ENCODE measurements around the gene WRNIP1.

WRNIP1 gene

DNA sequence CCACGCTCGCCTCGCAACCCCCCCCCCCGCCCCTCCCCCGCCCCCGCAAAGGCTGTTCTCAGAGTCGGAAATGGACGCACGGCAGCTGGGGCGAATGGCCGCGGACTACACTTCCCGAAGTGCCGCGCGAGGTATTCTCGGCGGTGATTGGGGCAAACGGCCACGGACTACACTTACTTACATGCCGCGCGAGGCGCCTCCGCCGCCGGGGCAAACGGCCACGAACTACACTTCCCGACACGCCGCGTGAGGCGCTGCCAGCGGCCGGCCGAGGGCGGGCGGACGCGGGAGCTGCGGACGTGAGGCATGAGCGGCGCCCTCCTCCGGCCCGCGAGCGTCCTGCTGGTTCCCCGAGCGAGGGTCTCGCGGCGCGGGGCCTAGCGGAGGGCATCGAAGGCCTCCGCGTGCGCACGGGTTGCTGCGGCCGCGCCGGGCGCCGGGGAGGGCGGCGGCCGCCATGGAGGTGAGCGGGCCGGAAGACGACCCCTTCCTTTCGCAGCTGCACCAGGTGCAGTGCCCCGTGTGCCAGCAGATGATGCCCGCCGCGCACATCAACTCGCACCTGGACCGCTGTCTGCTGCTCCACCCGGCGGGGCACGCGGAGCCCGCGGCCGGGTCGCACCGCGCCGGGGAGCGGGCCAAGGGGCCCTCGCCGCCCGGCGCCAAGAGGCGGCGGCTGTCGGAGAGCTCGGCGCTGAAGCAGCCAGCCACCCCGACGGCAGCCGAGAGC lies at the start of gene WRNIP1:
Gene WRNIP1 (plus strand): TSS at position 228 of the 730 bp plus-strand sequence. CDS start 230 bp downstream, at position 458.
- peak; percentile 100 for DNase-seq

DNA sequence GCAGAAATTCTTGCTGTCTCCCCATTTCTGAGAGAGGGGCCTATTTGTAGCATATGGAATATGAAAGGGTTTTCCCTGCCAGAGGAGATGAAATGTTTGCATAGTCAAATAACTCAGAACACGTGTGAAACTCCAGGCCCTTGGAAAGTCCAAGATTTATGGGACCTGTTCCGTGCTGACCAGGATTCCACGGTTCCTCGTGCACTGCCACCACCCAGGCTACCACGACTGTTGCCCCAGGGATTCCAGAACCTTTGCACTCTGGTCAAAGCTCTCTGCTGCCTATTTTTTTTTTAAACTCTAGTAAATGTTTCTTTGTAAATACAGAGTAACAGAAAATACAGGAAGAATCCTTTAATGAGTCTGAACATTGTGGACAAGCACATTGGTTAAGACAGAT lies 49.5 kb upstream of the WRNIP1 start:
- no peak for DNase-seq

DNA sequence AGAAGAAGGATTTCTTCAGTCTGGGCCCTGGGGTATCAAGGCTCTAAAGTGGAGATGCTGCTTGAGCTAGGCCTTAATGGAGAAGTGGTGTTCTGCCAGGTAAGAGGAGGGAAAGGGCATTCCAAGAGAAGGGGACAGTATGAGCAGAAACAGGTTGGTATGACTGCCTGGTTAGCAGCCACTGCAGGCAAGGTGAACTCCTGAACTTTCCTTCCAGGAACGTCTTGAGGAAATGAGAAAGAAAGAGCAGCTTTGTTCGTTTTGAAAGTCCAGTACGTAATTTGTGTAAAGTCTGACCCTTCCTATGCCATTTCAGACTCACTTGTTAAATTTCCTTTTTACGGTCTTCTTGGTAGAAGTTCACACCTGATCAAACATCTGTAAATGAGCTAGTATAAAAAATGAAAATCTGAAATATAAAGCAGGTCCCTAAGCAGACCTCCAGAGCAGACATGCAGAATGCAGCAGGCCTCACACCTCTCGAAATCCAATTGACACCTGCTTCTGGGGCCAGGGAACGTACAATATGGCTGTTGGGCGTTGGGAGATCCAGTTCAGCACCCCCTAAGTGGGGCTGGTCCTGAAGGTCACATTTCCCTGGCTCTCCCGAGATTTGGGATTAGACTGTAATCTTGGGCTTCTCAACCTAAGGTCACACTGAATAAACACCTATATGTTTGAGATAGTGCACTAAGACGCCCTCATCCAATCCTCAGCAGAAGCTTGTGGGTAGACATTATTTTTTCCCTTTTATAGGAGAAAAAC lies 48.1 kb upstream of the WRNIP1 start:
- no peak for DNase-seq

DNA sequence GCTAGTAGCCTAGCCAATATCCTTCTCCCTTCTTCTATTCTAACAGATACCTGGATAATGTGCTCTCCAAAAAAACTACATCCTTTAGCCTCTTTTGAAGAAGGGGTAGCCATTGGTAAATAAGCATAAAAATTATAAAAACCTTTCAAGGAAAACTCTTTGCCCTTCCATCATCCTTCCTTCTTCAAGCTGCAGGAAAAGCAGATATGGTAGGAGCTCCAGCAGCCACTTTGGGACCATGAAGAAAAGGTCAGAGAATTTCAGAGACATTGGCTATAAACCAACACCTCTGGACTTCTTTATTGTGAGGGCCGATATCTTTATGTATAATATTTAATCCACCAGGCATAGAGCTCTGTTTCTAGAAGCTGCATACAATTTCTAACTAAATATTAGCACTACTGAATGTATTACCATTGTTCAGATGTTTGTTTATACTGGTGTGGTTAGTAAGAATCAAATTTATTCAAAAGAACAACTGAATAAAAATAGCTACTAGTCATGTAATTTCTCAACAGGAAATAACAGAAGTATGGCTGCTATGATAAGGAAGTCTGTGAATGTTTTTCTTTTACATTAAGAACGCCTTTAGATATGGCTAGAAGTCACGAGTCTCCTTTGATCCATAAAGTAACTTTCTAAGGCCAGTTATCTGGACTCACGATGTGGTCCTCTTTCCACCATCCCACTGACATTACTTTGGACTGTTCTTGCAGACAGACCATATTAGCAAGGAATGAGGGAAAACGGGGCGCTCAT lies 46.7 kb upstream of the WRNIP1 start:
- no peak for DNase-seq

DNA sequence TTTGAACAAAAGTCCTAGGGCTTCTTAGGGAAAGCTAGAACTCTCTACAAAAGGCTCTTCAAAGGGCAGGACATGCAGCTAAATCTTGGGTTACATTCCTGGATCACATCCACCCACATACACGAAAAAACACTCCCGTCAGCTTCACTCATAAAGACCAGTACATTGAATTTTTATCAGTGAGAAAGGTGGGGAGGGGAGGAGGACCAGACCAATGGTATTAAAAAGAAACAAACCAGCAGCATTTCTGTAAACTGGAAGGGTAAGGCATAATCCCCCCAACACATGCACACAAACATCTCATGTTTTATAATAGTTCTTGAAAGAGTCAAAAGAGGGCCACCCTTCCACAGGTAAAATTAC lies 46.1 kb upstream of the WRNIP1 start:
- DNase-seq: no peak

DNA sequence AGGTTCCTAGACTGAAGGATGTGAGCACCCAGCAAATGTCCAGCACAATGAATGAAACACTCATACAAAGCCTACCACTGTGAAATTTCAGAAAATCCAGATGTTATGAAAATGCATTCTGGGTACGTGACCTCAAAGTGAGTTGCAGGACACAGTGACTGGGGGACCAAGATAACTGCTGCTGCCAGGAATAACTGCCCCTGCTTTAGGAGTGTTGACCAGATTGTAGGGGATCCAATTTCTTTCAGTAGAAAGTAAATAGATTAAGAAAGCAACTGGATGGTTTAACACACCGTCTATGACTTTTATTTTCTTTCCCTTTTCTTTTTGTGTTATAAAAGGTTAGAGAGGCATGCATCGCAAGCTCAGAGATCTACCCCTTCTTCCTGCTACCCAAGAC lies 44.0 kb upstream of the WRNIP1 start:
- DNase-seq: no peak

DNA sequence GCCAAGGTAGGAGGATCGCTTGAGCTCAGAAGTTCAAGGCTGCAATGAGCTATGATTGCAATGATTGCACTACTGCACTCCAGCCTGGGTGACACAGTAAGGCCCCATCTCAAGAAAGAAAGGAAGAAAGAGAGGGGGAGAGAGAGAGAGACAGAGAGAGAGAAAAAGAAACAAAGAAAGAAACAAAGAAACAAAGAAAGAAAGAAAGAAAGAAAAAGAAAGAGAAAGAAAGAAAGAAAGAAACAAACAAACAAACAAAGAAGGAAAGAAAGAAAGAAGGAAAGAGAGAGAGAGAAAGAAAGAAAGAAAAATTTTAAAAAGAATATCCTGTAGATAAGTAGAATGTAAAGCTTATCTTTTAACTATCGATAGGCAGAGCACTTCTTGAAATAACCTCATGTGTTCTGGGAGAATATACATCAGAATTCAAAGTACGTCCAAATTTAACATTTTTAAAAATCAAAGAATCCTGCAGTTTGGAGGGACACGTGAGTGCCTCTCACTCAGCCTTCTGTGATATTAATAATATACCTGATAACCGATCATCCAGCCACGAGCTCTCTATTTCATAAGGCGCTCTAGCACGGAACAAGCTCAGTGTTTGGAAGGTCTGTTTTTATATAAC lies 39.7 kb upstream of the WRNIP1 start:
- no peak for DNase-seq

DNA sequence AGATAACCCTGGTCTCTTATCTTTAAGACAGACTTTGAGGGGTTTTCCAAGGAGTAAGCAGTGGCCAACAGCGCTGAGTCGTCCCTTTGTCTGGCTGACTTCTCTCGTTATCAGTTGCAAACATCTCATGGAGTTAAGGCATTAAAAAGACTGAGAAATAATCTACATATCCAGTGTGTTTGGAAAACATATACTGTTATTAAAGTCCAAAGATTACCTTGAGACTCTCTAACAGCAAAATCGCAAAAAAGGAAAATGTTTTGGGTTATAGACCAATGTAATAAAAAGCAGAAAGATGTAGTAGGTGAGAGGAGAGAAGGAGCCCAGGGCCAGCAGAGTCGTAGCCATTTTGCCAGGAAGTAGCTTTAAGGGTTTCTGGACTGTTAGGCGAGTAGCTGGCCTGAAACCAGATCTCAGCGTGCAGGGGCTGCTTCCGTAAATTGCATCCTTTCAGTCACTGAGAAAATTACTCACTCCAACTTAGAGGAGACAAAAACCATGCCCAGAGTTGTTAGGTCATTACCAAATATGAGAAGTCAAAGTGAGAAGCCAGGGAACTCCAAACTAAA lies 39.1 kb upstream of the WRNIP1 start:
- no peak for DNase-seq

DNA sequence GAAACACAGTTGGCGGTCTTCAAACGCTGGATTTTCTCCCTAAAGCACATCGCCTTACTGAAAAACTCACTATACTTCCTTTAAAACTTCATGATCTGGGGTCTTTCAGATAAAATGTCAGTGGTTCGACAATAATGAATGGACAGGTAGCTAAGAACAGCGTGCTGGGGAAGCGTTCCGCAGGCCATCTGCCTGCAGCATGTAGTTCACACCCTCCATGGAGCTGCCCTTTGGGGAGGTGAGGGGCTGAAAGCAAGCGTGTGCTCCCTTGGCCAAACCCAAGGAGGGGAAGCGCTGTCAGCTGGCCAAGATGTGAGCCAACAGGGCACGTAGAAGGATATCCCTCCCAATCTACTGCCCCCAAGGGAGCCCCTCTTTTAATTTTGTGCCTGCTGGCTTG lies 35.3 kb upstream of the WRNIP1 start:
- no peak for DNase-seq

DNA sequence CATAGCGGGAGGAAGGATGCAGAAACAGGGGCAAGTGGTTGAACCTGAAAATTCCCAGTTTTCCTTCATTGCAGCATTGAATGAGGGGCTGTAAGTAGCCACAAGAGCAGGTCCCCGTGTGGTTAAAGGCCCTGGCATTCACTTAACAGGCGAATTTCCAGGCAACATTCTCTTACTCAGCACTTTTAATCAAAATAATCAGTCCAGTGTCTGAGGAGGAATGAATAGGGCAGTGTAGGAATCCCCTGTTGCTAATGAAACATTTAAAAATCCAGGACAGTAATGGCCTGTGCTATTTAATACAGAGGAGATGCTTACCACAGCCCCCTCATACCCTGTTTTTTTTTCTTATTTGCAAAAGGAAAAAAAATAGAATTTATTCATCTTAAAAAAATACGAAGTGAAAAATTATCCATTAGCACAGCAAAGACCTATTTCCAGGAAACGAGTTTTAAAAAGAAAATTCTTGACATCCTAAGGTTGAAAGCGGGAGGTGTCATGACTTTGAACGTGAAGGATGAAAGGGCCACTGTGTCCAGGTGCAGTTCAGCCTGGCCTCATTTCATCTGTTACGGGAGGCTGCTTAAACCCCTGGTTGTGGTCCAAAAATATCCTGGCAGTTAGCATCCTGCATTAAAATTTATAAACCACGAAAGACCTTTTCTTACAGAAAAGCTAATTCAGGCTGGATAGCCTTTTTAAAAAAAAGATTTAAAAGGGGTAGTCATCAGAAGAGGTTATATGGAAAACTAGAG lies 34.7 kb upstream of the WRNIP1 start:
- peak; percentile 35 for DNase-seq

DNA sequence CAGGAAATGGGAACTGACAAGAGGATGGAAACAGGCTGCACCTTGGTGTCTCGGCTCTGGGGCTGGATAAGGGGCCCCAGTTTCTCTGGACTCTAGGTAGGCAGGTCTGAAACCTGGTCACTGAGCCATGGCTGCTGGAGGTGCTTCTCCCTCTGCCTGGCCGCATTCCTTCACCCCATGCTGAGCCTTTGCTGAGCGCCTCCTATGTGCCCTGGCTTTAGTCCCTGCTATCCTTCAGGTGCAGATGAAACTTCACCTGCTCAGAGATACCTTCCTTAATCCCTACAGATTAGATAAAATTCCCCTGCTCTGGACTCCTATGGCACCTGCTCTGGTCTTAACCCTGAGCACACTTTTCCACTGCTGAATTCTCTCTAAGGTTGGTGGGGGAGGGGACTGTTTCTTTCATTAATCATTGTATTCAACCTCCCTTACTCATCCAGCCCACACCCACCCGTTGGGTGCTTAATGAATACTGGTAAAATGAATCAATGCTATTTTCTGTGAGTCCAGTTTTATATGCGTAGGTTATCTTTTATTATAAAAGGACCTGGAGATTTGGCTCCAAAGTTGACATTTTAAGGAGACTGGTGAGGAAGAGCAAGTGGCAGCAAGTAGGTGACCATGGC lies 33.8 kb upstream of the WRNIP1 start:
- no peak for DNase-seq

DNA sequence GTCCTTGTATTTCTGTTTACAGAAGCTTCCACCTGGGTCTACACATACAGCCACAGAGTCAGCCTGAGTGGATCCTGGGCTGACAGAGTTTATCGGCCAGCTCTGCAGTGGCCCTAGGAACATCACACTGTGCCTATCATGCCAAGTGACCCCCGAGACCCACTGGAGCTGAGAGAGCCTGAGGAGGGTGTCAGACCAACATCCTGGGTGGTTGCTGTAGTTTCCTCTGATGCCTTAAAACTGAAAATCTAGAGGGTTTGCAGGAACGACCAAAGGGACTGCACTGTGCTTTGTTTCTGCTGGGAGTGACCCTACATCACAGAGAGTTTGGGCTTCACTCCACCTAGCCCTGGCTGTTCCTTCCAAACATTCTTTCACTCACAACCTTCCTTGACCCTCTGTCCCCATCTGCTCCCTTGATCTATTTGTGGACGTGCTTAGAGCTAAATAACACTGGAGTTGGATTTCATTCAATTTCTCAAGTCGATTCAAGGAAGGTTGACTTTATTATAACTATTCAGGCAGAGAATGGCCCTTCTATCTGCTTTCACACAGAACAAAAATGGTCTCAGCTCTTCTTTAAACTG lies 32.6 kb upstream of the WRNIP1 start:
- no peak for DNase-seq

DNA sequence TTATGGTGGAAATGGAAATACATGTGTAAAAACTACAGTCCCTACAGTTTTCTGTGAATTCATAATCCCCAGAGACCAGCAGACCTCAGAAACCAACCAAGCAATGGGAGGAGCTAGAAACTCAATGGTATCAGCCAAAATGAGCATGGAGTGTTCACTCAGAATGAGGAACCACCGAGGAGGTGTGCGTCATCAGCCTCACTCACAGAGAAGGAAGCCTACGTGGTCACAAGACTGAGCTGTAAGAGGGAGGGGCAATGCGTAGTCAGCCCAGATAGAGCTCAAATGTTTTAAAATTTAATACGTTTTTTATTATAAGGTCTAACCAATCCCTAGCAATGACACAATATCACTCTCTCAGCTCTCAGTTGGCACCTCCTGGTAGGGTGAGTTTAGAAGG lies 31.9 kb upstream of the WRNIP1 start:
- DNase-seq: no peak

DNA sequence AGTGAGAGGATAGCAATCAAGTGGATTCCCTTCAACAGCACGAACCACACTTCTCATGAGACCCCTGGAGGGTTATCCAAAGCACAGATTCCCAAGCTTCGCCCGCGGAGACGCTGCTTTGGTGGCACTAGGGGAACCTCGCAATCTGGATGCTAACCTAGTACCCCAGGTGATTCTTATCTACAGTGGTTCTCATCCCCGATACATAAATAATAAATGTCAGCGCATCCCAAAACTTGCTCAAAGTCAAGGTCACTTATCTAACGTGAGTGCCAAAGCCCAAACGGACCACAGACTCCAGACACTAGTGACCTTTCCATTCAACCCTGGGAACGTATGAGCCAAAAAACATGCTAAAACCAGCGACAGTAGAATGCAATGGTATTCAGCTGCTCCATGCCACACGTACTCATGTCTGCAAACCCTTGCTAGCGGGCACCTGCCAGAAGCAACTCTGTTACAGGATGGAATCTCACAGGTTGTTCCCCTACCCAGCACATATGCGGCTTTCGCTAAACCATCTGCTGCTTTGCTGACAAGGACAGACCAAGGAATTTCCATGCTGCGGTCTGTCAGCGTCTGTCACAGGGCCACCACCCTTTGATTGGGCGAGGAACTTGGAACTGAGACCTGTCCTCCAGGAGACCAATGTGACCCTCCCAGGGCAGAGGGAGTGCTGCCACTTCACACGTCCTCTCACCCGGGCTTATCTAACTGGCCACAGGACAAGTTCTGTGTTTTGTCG lies 31.3 kb upstream of the WRNIP1 start:
- DNase-seq: no peak

DNA sequence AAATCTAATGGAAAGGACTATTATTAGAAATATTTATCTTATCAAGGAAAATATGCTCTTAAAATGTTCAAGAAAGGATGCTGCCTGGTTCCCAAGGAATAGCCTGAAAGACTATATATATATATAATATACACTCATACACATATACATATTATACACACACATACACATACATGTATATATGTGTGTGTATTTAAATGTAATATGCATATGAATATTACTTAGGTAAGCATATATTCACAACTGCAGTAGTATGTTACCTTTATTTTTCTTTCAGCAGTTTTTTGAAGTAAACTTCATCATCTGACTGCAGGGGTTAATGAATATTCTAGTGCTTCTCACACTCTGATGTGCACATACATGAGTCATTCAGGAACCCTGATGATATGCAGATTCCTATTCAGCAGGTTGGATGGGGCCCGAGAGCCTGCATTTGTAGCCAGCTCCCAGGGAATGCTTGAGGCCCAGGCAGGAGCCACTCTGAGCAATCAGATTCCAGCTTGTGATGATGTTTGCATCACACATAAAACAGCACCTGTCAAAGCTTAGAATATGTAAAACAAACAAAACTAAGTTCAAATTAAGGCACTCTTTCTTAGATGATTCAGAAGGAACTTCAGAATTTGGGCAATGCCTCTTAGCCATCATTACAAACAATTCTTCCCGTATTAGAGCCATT lies 30.6 kb upstream of the WRNIP1 start:
- DNase-seq: no peak

DNA sequence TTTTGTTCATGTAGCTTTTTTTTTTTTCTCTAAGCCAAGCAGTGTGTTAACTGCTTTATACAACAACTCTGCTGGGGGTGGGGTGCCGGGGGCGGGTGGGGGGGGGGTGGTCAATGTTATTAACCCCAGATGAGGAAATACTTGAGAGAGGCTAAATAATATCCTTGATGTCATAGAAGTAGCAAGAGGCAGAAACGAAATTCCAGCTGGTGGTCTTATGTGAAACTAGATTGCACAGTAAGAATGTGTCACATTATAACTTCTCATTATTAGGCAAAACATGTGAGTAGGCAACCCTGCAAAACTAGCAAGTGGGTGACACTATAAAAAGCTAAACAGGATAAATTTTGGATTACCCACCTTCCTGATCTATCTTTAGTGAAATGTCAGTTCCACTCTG lies 27.3 kb upstream of the WRNIP1 start:
- DNase-seq: no peak

DNA sequence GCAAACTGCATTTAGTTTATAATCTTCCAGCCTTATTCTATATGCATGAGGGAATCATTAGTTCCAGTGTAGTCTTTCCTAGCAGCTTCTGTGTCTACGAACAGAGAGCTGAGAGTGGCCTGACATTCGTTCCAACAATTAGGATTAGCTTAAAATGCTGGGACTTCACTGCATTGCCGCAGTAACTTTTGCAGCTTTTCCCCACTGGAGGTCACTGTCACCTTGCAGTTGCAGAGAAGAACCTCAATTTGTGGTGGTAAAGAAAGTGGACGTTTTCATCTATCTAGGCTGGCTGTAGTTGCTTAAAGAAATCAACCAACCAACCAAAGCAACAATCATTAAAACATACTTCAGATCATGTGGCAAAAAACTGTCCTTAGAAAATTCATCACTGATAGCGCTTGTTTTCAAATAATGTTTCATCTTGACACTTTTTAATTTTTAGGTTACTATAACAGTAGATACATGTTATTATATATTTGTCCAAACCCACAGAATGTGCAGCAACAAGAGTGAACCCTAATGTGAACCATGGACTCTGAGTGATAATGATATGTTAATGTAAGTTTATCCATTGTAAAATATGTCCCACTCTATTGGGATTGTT lies 26.7 kb upstream of the WRNIP1 start:
- peak; percentile 77 for DNase-seq

DNA sequence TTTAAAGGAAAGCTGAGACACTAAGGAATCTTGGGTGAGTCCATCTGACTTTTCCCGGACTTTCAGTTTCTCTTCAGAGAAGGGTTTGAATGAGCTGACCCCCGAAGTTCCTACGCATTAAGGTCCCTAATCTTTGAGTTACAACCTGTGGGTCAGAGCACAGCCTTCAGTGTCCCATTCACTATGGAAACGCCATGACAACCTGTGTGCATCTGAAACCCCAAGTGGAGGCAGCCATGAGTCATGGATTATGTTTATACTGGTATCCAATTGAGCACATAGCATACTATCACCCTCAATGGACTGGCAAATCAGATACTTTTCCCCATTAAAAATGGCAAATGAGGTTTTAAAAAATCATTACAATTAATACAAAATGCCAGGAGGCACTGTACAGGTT lies 25.9 kb upstream of the WRNIP1 start:
- DNase-seq: no peak

DNA sequence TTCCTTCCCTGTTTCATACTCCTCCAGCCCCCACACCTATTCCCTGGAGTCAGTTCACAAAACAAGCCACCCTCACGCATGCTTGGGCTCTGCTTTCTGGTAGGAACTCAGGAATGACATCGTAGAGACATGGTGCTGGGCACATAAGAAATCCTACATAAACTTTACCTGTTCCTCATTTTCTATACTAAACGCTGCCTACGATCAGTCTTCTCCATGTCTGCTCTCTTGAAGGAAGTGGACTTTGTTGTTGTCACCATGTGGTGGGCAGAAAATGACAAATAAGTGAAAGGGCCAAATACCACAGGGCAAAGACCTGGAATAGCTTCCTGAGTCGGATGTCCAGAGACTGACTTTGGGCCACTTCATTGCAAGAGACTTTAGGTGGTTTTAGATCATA lies 24.6 kb upstream of the WRNIP1 start:
- DNase-seq: no peak

DNA sequence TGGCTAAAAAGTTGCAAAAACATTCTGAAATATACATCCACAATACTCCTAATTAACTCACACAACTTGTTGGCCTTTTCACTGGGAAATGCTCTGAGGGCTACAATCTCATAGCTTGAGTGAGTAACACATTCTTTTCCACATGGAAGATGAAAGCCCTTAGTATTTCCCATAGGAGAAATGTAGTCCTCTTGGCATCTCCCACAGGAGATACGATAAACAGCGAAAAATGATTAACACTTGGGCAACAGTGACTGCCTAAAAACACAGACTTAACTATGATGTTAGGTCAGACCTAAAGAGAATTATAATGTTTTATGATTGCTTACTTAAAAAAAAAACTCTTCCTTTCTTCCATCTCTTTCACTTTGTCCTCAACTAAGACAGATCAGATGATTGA lies 23.4 kb upstream of the WRNIP1 start:
- DNase-seq: no peak
